Heart left ventricle (tissue), 16 donors: Measurements from ENCODE around the gene AK1. TPM values are rescaled to one million over a fixed set of nuclear protein-coding genes. Genes with fewer than 3 reads are reported as not detected.

Experiments used
- ATAC-seq, 4 donors: fragments of 200-7000 bp; cut with Tn5 transposase; one replicate each; pipeline ENCODE4 v1.9.1; 2020 to 2022; ENCODE audit warnings: moderate library complexity in 4 of 4, mild to moderate bottlenecking in 3 of 4, moderate number of reproducible peaks in 1 of 4
- DNase-seq, 5 donors: peaks; one replicate each; pipeline ENCODE4 v3.0.0-alpha.2; 2020
- H3K27ac ChIP-seq, 12 donors: fragments of 200-600 bp; sonication (generic) in 4 of 12; one replicate each; pipeline versions ENCODE4 v1.5.0 to v1.8.0; 2016 to 2022; ENCODE audit warnings: mild to moderate bottlenecking in 2 of 12
- H3K27me3 ChIP-seq, 9 donors: fragments of 200-600 bp; sonication (generic) in 2 of 9; one replicate each; pipeline versions ENCODE4 v1.5.1 to v1.8.0; 2016 to 2022; ENCODE audit warnings: mild to moderate bottlenecking in 3 of 9
- H3K36me3 ChIP-seq, 9 donors: fragments of 200-600 bp; sonication (generic) in 2 of 9; one replicate each; pipeline versions ENCODE4 v1.5.0 to v1.8.0; 2018 to 2022; ENCODE audit warnings: mild to moderate bottlenecking in 2 of 9
- H3K4me1 ChIP-seq, 12 donors: fragments of 200-600 bp; sonication (generic) in 4 of 12; one replicate each; pipeline versions ENCODE4 v1.5.0 to v1.8.0; 2016 to 2022; ENCODE audit warnings: mild to moderate bottlenecking in 3 of 12
- H3K4me3 ChIP-seq, 12 donors: fragments of 200-600 bp; sonication (generic) in 4 of 12; one replicate each; pipeline versions ENCODE4 v1.5.0 to v1.8.0; 2017 to 2022; ENCODE audit warnings: mild to moderate bottlenecking in 9 of 12, moderate library complexity in 4 of 12
- H3K9me3 ChIP-seq, 12 donors: fragments of 200-600 bp; sonication (generic) in 4 of 12; one replicate each; pipeline versions ENCODE4 v1.5.0 to v1.8.0; 2016 to 2022; ENCODE audit warnings: mild to moderate bottlenecking in 1 of 12
- CTCF ChIP-seq, 12 donors: fragments of 200-600 bp; sonication (generic) in 4 of 12; IDR thresholded peaks; one replicate each; pipeline versions ENCODE4 v1.5.0 to v1.8.0; 2018 to 2022; ENCODE audit warnings: antibody characterized with exemption in 12 of 12, mild to moderate bottlenecking in 5 of 12
- POLR2A ChIP-seq, 2 donors: fragments of 450-650 bp; IDR thresholded peaks; one replicate each; pipeline ENCODE4 v1.6.1; 2017; ENCODE audit warnings: antibody characterized with exemption in 2 of 2, mild to moderate bottlenecking in 2 of 2, moderate library complexity in 2 of 2
- WGBS, 4 donors: extraction: QIAGEN DNeasy Blood & Tissue Kit in 2 of 4; methylation state at CpG; one replicate each; pipeline versions ENCODE4 v1.1.5 to v1.1.7; 2013 to 2018; 5-methylcytosine and 5-hydroxymethylcytosine counted together
- intact Hi-C, 10 donors: fragments of 100-400 bp; cut with DNase I; formaldehyde crosslinking; loops; one replicate each; pipeline versions ENCODE4 v1.11.1 to v1.14.2; 2022
- polyA plus RNA-seq, 2 donors: library from polyadenylated mRNA; stranded (reverse); fragments of 200-250 nt; gene quantifications; one replicate each; pipeline ENCODE4 v1.2.3, GENCODE V29; 2013
- total RNA-seq, 9 donors: library from RNA; depleted of rRNA in 2 of 9; stranded (reverse); fragments of >200 nt in 2 of 9; fragmentation: NEBNext Ultra II Directional in 3 of 9; extraction: Animal tissue kit (Norgen Biotek cat#: 25700) in 3 of 9; gene quantifications; one replicate each; pipeline versions ENCODE4 v1.1.0 to v1.2.4, GENCODE V29; 2016 to 2023
- donor health status: ischemic (EF 13 %, LVEDD 7.1; RV severe dilation, severe dysfunction).
- donor health status: healthy with polysubstance abuse.
- donor health status: DM: no; HTN: yes; CAD: no.
- donor health status: DM: no; HTN: no; CAD: no.
- donor health status: ischemic (EF 25% LVEDD 6.9; RV normal size, moderate dysfunction).
- donor health status: ischemic (EF 25% LVEDD 5.7; RV mildly dilated, moderate dysfunction).
- donor health status: healthy.
- donor health status: DM: yes; HTN: yes; CAD: no.
- donor health status: ischemic (EF 35%, LVEDD 5.7; RV mildly dilated, moderate dysfunction).
- donor health status: nonischemic (EF 11% LVEDD 7.7; RV severe dilation, severe dysfunction).
- donor health status: DM: yes; HTN: yes; CAD: no.
- donor health status: PGD.
- donor health status: ischemic (EF 29% LVEDD 5.4; RV normal size, mild dysfunction).
- donor health status: nonischemic (EF 23%, LVEDD 6.1; RV moderate dilation, normal function).

Gene AK1
- total and polyA plus RNA-seq, 11 donors = 312 to 1,060 (median 586) TPM

GRCh38 chr9:127892831-127893230 lies 15.4 kb upstream of the AK1 start:
- H3K9me3 ChIP-seq = peaks cover 0 to 14% (median 8%) of the 10 kb centered on the region in 12 donors
- ATAC-seq (no peak), DNase-seq (no peak)
- intact Hi-C loops = no loop called here
- no peak overlapping the region for H3K27ac ChIP-seq
- WGBS, 4 donors = 87 to 97% (median 95%) methylated on average over 6 of the region's 6 CpGs
- no peaks in the 10 kb centered on the region for H3K27me3 ChIP-seq
- H3K36me3 ChIP-seq = peaks cover 0 to 82% (median 77%) of the 10 kb centered on the region in 9 donors
- TF ChIP-seq CTCF (IDR thresholded peaks at IDR 0.05) (no peak), POLR2A (IDR thresholded peaks at IDR 0.05) (no peak)
- peaks cover 0 to 21% (median 17%) of the 10 kb centered on the region in 12 donors for H3K4me1 ChIP-seq
- H3K4me3 ChIP-seq = no peak overlapping the region

- no peak overlapping the region for H3K4me3 ChIP-seq
- no peaks in the 10 kb centered on the region for H3K27me3 ChIP-seq
- no peak for ATAC-seq
- TF ChIP-seq CTCF (IDR thresholded peaks at IDR 0.05) (no peak), POLR2A (IDR thresholded peaks at IDR 0.05) (no peak)
- 95 to 100% (median 97%) methylated on average over 3 of the region's 3 CpGs for WGBS, 4 donors
- DNase-seq = no peak
- H3K9me3 ChIP-seq = peaks cover 0 to 11% (median 8%) of the 10 kb centered on the region in 12 donors
- H3K36me3 ChIP-seq = peaks cover 3 to 96% (median 87%) of the 10 kb centered on the region in 9 donors
- no peak overlapping the region for H3K27ac ChIP-seq
- H3K4me1 ChIP-seq = peaks cover 0 to 24% (median 5%) of the 10 kb centered on the region in 12 donors
- intact Hi-C loops = no loop called here
Observed at GRCh38 chr9:127890053-127890452, 12.6 kb upstream of the AK1 start.

- H3K27ac ChIP-seq = no peak overlapping the region
- peaks cover 0 to 3% (median under 1%) of the 10 kb centered on the region in 12 donors for H3K9me3 ChIP-seq
- DNase-seq = no peak
- 80 to 89% (median 87%) methylated on average over 2 of the region's 2 CpGs for WGBS, 4 donors
- H3K36me3 ChIP-seq = peaks cover 3 to 80% (median 64%) of the 10 kb centered on the region in 9 donors
- intact Hi-C loops = loop anchor here in 1 of 10 donors (10.0 kb wide), 1 partner anchor 403 kb away; no protein-coding TSS in a partner anchor
- no peak overlapping the region for H3K4me3 ChIP-seq
- ATAC-seq = no peak
- H3K4me1 ChIP-seq = peaks cover 0 to 39% (median 16%) of the 10 kb centered on the region in 12 donors
- no peaks in the 10 kb centered on the region for H3K27me3 ChIP-seq
- TF ChIP-seq POLR2A (IDR thresholded peaks at IDR 0.05) = no peak
- no peak for TF ChIP-seq CTCF (IDR thresholded peaks at IDR 0.05)
Observed at GRCh38 chr9:127887792-127888191, 10.3 kb upstream of the AK1 start.

GRCh38 chr9:127886401-127886972 lies 9.0 kb upstream of the AK1 start:
- intact Hi-C loops = loop anchor here in 1 of 10 donors (10.0 kb wide), 1 partner anchor 402 kb away; no protein-coding TSS in a partner anchor
- WGBS, 4 donors = 95 to 98% (median 96%) methylated on average over 13 to 18 of the region's 18 CpGs
- Histone ChIP-seq H3K4me3 (no peak overlapping the region), H3K4me1 (peaks cover 0 to 48% (median 18%) of the 10 kb centered on the region in 12 donors), H3K27ac (no peak overlapping the region), H3K27me3 (no peaks in the 10 kb centered on the region), H3K9me3 (no peaks in the 10 kb centered on the region), H3K36me3 (peaks cover 3 to 68% (median 53%) of the 10 kb centered on the region in 9 donors)
- TF ChIP-seq CTCF (IDR thresholded peaks at IDR 0.05) = no peak
- TF ChIP-seq POLR2A (IDR thresholded peaks at IDR 0.05) = no peak
- ATAC-seq (no peak), DNase-seq (peak in 1 of 5 donors; percentile 45)
